Subcutaneous abdominal adipose tissue (tissue), 5 donors: Measurements from ENCODE around the gene PATE2.

Source experiments
- H3K27ac ChIP-seq: one replicate; pipeline ENCODE4 v1.7.0; 2013; ENCODE audit warnings: low read depth, mild to moderate bottlenecking, inconsistent platforms, low read length, moderate library complexity
- H3K27me3 ChIP-seq, 5 donors: one replicate each; pipeline ENCODE4 v1.7.0; 2013; ENCODE audit warnings: low read length in 5 of 5, inconsistent platforms in 1 of 5; ENCODE audit not compliant: control insufficient read depth in 5 of 5, insufficient read depth in 4 of 5
- H3K36me3 ChIP-seq, 5 donors: one replicate each; pipeline ENCODE4 v1.7.0; 2013; ENCODE audit warnings: low read length in 5 of 5; ENCODE audit not compliant: control insufficient read depth in 5 of 5, insufficient read depth in 5 of 5
- H3K4me1 ChIP-seq, 5 donors: one replicate each; pipeline ENCODE4 v1.7.0; 2013; ENCODE audit warnings: low read length in 5 of 5, mild to moderate bottlenecking in 3 of 5, moderate library complexity in 1 of 5; ENCODE audit not compliant: control insufficient read depth in 5 of 5, insufficient read depth in 5 of 5
- H3K4me3 ChIP-seq, 5 donors: one replicate each; pipeline ENCODE4 v1.7.0; 2013; ENCODE audit warnings: low read length in 5 of 5, low read depth in 1 of 5
- H3K9ac ChIP-seq, 5 donors: one replicate each; pipeline ENCODE4 v1.7.0; 2013; ENCODE audit warnings: low read length in 5 of 5, mild to moderate bottlenecking in 4 of 5, moderate library complexity in 3 of 5
- H3K9me3 ChIP-seq, 5 donors: one replicate each; pipeline ENCODE4 v1.7.0; 2013; ENCODE audit warnings: low read length in 5 of 5; ENCODE audit not compliant: control insufficient read depth in 5 of 5
- donor health status: healthy.
- donor health status: healthy.
- donor health status: healthy.
- donor health status: healthy.
- donor health status: healthy.

The PATE2 gene

GRCh38 chr11:125740617-125741016 lies 38.0 kb downstream of the PATE2 start:
- H3K4me3 ChIP-seq: no peak overlapping the region
- no peaks in the 10 kb centered on the region for H3K4me1 ChIP-seq
- H3K9me3 ChIP-seq: no peaks in the 10 kb centered on the region
- no peak overlapping the region for H3K27ac ChIP-seq
- H3K36me3 ChIP-seq: no peaks in the 10 kb centered on the region
- no peak overlapping the region for H3K9ac ChIP-seq
- H3K27me3 ChIP-seq: no peaks in the 10 kb centered on the region

- Histone ChIP-seq H3K27me3 (no peaks in the 10 kb centered on the region), H3K4me3 (no peak overlapping the region), H3K36me3 (no peaks in the 10 kb centered on the region), H3K9ac (no peak overlapping the region), H3K27ac (no peak overlapping the region), H3K9me3 (no peaks in the 10 kb centered on the region), H3K4me1 (no peaks in the 10 kb centered on the region)
Measured at GRCh38 chr11:125728969-125729368, 49.7 kb downstream of the PATE2 start.
